HG02852 (cell line): Measurements from ENCODE around the gene TIMM22.
A peak's percentile ranks its signal among the peaks of the same experiment; 100 is the strongest.
"Not testable (repeated sequence)": the region's sequence is repeated elsewhere in the genome, so short reads cannot be mapped to it uniquely, and the experiment has no call there.

Experiments used
- ATAC-seq: cut with Tn5 transposase; IDR thresholded peaks from one replicate; pipeline ENCODE4 v1.9.1; 2021; ENCODE audit warnings: mild to moderate bottlenecking, moderate library complexity; ENCODE audit not compliant: unreplicated experiment

Gene TIMM22

GRCh38 chr17:971861-972260, 25.1 kb upstream of the TIMM22 start:
- not testable (repeated sequence) for ATAC-seq

- no peak for ATAC-seq
Measured at GRCh38 chr17:973053-973452, 23.9 kb upstream of the TIMM22 start.

DNA sequence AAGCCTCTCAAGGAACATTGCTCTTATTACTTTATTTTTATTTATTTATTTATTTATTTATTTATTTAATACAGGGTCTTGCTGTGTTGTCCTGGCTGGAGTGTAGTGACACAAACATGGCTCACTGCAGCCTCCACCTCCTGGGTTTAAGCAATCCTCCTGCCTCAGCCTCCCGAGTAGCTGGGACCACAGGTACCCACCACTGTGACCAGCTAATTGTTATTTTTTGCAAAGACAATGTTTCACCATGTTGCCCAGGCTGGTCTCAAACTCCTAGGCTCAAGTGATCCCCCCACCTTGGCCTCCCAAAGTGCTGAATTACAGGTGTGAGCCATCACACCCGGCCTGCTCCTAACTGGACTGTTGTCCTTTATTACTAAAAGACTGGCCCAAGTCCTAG, 22.2 kb upstream of the TIMM22 start:
- ATAC-seq: not testable (repeated sequence)

DNA sequence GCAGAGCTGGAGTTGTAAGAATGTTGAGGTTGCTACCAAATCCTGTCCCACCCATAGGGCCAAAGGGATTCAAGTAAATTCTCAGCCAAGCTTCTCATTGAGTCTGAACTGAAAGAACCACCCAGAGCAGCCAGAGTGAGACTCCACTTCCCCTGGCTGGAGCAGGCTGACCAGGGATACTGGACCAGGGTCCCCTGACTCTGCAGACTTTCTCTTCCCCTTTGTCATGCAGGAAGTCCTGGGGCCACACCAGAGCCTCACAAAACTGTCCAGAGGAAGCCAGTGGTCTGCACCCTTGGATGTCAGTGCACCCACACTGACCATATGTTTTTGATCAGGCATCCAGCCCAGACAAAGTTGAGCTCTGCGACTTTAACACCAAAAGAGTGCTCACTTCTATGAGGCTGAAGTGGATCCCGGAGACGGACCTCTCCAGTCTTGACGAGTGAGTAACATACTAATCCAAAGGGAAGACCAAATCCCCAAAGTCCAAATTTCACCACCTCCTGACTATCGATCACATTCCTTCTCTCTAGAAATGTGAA, 21.5 kb upstream of the TIMM22 start:
- ATAC-seq: no peak

GRCh38 chr17:976312-976711, 20.6 kb upstream of the TIMM22 start:
- no peak for ATAC-seq

DNA sequence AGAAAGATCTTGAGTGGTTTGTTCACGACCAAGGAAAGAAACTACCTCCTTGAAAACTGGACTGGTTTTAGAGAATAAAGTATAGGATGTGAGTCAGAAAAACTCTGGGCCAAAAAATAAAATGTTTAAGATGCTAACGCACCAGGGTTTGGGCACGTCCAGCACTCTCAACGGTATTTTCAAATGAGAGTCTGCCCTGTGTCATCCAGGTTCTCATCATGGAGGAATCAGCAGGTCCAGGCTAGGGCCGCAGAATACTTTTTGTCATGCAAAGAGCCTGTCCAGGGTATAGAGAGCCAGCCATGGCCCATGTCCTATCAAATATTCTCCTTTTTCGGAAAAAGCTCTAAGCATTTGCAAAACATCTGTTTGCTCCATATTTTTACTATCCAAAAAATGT, 19.8 kb upstream of the TIMM22 start:
- no peak for ATAC-seq

GRCh38 chr17:978103-979093, 18.5 kb upstream of the TIMM22 start:
- ATAC-seq: no peak

DNA sequence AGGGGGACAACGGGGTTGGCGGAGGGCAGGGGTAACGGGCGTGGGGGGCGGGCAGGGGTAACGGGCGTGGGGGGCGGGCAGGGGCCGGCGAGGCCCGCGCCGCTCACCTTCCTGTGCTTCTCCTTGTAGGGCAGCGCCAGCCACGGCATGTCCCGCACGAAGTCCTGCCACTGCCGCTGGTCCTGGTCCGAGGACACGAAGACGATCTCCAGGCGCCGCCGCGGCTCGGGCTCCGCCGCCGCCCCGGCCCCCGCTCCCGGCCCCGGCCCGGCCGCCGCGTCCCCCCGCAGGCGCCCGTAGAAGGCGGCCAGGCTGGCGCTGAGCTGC, 17.8 kb upstream of the TIMM22 start:
- no peak for ATAC-seq

DNA sequence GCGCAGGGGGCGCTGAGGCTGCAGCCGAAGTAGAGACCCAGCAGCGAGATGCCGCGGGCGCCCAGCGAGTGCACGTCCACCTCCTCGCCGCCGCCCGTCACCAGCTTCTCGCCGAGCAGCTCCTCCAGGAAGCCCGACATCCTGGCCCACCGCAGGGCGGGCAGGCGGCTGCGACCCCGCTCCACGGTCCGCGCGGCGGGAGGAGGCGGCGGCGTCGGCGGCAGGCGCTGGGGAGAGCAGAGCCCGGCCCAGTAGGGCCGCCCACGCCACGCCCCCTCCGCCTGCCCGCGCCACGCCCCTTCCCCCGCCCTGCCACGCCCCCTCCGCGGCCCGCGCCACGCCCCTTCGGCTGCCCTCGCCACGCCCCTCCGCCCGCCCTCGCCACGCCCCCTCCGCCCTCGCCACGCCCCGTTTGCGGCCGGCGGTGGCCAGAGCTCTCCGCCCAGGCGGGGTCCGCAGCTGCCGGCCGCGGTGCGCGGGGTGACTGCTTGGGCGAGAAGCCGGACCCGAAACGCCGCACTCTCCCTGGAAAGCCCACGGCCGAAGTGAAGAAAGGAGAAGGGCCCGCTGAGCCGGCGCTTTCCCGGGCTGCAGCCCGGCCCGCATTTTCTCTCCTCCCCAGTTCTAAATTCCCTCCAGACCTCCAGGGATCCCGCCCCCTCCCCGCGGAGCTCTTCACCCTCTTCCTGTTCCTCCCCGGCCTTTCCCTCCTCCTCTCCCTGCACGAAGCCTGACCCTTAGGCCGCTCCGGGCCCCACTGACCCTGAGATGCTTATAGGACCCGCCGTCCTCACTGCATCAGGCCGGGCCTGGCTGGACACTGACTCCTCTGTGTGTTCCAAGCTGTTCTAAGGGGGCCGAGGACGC, 17.2 kb upstream of the TIMM22 start, which contains the start of gene NXN:
NXN (minus strand) TSS at position 238 of the 867 bp plus-strand sequence.
- peak; percentile 79 for ATAC-seq

- no peak for ATAC-seq
Measured at GRCh38 chr17:980406-981291, 16.3 kb upstream of the TIMM22 start.

DNA sequence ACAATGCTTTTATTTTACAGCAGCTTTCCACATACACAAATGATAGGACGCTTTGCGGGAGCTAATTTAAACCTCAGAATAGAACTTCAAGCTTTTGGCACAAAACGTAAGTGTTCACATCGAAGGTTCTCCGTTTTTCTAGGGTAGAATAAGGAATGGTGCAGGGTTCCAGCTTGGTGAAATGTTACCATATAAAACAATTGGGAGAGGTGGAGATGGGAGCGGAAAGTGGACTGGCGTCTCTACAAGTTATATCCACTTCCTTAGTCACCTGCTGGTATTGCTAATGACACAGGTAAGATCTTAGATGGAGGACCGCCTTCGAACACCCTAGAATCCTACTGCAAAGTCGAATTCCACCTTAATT, 15.7 kb upstream of the TIMM22 start:
- no peak for ATAC-seq

GRCh38 chr17:983921-984320, 13.0 kb upstream of the TIMM22 start:
- ATAC-seq: no peak

GRCh38 chr17:986322-986929, 10.5 kb upstream of the TIMM22 start:
- ATAC-seq: no peak

GRCh38 chr17:987931-988330, 9.0 kb upstream of the TIMM22 start:
- no peak for ATAC-seq

DNA sequence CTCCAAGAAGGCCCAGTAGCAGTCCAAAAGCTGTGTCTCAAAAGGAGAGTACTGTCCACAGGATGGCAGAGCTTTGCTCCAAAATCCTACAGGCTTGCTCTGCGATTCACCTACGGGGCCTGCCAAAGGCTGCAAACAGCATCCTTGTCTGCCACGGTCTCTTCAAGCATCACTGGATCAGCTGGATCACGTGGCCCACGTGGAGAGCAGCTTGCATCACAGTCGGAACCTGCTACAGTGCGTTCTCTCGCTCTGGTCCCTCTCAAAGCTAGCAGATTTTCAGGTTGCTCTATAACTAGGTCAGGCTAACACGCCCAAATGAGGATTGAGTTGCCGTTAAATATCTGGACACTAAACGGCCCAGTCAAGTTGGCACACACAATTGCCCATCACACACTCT, 8.4 kb upstream of the TIMM22 start:
- no peak for ATAC-seq

DNA sequence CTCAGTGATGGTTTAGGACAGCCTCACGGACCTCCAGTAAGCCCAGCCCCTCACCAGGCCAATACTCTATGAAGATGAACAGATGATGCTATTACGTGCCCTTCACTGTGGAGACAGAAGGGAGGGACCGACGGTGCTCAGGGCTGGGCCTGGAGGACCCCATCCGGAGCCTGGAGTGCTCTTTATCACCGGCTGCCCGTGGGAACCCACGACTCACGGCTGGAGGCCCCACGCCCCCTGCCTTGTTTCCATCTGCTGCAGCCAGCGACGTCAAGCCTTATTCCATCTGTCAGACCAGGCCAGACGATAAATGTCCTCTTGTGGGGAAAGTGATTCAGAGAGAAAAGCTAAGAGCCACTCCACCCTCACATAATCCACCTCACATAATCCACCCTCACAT, 4.0 kb upstream of the TIMM22 start:
- no peak for ATAC-seq

- not testable (repeated sequence) for ATAC-seq
Measured at GRCh38 chr17:995324-995723, 1.6 kb upstream of the TIMM22 start.

DNA sequence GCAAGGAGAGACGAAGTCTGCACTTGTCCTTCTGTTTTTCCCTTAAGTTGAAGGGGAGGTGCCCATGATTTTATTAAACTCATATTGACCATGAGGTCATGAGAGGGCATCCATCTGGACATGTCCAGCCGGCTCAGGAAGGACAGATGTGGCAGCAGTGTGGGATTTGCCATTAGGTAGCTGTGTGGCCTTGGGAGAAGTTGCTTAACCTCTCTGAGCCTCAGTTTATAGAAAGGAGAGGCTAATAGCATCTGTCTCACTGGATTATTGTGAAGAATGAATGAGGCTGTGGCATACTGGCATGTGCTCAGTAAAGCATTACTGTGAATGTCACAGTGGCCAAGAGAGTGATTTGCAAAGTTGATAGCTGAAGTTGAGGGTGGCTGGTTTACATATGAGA, 1.2 kb downstream of the TIMM22 start:
- ATAC-seq: no peak

- ATAC-seq: no peak
Measured at GRCh38 chr17:1000597-1001461, 3.9 kb downstream of the TIMM22 start.
